WTC11 (cell line): ENCODE measurements around the gene TMEM63B. TPM values are rescaled to one million over a fixed set of nuclear protein-coding genes. Genes with fewer than 3 reads are reported as not detected.

ENCODE experiments used
- ATAC-seq: fragments of 200-7000 bp; cut with Tn5 transposase; 2 replicates; pipeline ENCODE4 v1.10.0; 2021; ENCODE audit warnings: mild to moderate bottlenecking, moderate library complexity
- CTCF ChIA-PET: fragments of 300-600 bp; sonication (Branson Sonifier 250); formaldehyde crosslinking; loops from one replicate; lab custom pipeline; 2021; ENCODE audit warnings: antibody characterized with exemption; lab: Charles Lee
- POLR2A ChIA-PET: fragments of 350-600 bp; sonication (Branson Sonifier 250); formaldehyde crosslinking; loops from one replicate; lab custom pipeline; 2021; ENCODE audit warnings: antibody characterized with exemption; lab: Charles Lee
- DNase-seq: peaks from one replicate; pipeline ENCODE4 v3.0.0; 2021; ENCODE audit warnings: low spot score
- H3K27ac Mint-ChIP-seq: 2 replicates; pipeline ENCODE4 v1.8.0; 2021; ENCODE audit warnings: mixed read lengths
- H3K27me3 Mint-ChIP-seq: 2 replicates; pipeline ENCODE4 v1.8.0; 2021; ENCODE audit warnings: low read depth, mild to moderate bottlenecking, moderate library complexity, mixed read lengths
- H3K36me3 Mint-ChIP-seq: 2 replicates; pipeline ENCODE4 v1.8.0; 2021; ENCODE audit warnings: mixed read lengths
- H3K4me1 Mint-ChIP-seq: 2 replicates; pipeline ENCODE4 v1.8.0; 2022; ENCODE audit warnings: mixed read lengths
- H3K4me3 Mint-ChIP-seq: 2 replicates; pipeline ENCODE4 v1.8.0; 2021; ENCODE audit warnings: mild to moderate bottlenecking, moderate library complexity, mixed read lengths
- H3K9me3 Mint-ChIP-seq: 2 replicates; pipeline ENCODE4 v1.8.0; 2021; ENCODE audit warnings: mixed read lengths
- AR ChIP-seq: fragments of 250-450 bp; sonication (Bioruptor Pico); IDR thresholded peaks from 2 replicates; pipeline ENCODE4 v1.9.0; 2021; ENCODE audit warnings: mild to moderate bottlenecking
- CBFB ChIP-seq: sonication (generic); formaldehyde crosslinking; IDR thresholded peaks from 2 replicates; pipeline ENCODE4 v1.8.1; 2022; ENCODE audit warnings: mild to moderate bottlenecking, low read depth, missing genetic modification reagents
- CREB1 ChIP-seq: sonication (generic); formaldehyde crosslinking; IDR thresholded peaks from 2 replicates; pipeline ENCODE4 v1.8.0; 2023; ENCODE audit warnings: mild to moderate bottlenecking, missing genetic modification reagents
- CTCF ChIP-seq: fragments of 200-600 bp; IDR thresholded peaks from 2 replicates; pipeline ENCODE4 v1.8.0; 2022; ENCODE audit warnings: antibody characterized with exemption
- E2F1 ChIP-seq: sonication (generic); formaldehyde crosslinking; IDR thresholded peaks from 2 replicates; pipeline ENCODE4 v1.8.0; 2022; ENCODE audit warnings: mild to moderate bottlenecking, missing genetic modification reagents
- E2F5 ChIP-seq: sonication (generic); formaldehyde crosslinking; IDR thresholded peaks from 2 replicates; pipeline ENCODE4 v1.8.1; 2022; ENCODE audit warnings: mild to moderate bottlenecking, moderate library complexity, missing genetic modification reagents
- ELF4 ChIP-seq: sonication (generic); formaldehyde crosslinking; IDR thresholded peaks from 2 replicates; pipeline ENCODE4 v1.8.1; 2022; ENCODE audit warnings: low read depth, mild to moderate bottlenecking, moderate library complexity, missing genetic modification reagents
- ETV6 ChIP-seq: sonication (generic); formaldehyde crosslinking; IDR thresholded peaks from 2 replicates; pipeline ENCODE4 v1.8.1; 2022; ENCODE audit warnings: mild to moderate bottlenecking, missing genetic modification reagents
- FOXP4 ChIP-seq: sonication (generic); formaldehyde crosslinking; IDR thresholded peaks from 2 replicates; pipeline ENCODE4 v1.8.0; 2022; ENCODE audit warnings: mild to moderate bottlenecking, missing genetic modification reagents
- HMGXB4 ChIP-seq: sonication (generic); formaldehyde crosslinking; IDR thresholded peaks from 2 replicates; pipeline ENCODE4 v1.8.1; 2023; ENCODE audit warnings: mild to moderate bottlenecking, moderate library complexity, missing genetic modification reagents
- MLX ChIP-seq: sonication (generic); formaldehyde crosslinking; IDR thresholded peaks from 2 replicates; pipeline ENCODE4 v1.8.1; 2023; ENCODE audit warnings: mild to moderate bottlenecking, missing genetic modification reagents, moderate library complexity
- NFE2L1 ChIP-seq: sonication (generic); formaldehyde crosslinking; IDR thresholded peaks from 2 replicates; pipeline ENCODE4 v1.8.1; 2023; ENCODE audit warnings: missing genetic modification reagents
- NR3C1 ChIP-seq: sonication (generic); formaldehyde crosslinking; conservative IDR thresholded peaks from 2 replicates; pipeline ENCODE4 v1.8.1; 2023; ENCODE audit warnings: low read depth, mild to moderate bottlenecking, missing genetic modification reagents
- PRDM15 ChIP-seq: sonication (generic); formaldehyde crosslinking; IDR thresholded peaks from 2 replicates; pipeline ENCODE4 v1.8.0; 2022; ENCODE audit warnings: missing genetic modification reagents
- SMAD4 ChIP-seq: sonication (generic); formaldehyde crosslinking; IDR thresholded peaks from 2 replicates; pipeline ENCODE4 v1.8.0; 2022; ENCODE audit warnings: mild to moderate bottlenecking, missing genetic modification reagents
- TEAD1 ChIP-seq: sonication (generic); formaldehyde crosslinking; IDR thresholded peaks from 2 replicates; pipeline ENCODE4 v1.8.0; 2022; ENCODE audit warnings: mild to moderate bottlenecking, missing genetic modification reagents
- TP53 ChIP-seq: sonication (generic); formaldehyde crosslinking; IDR thresholded peaks from 2 replicates; pipeline ENCODE4 v1.8.1; 2023; ENCODE audit warnings: mild to moderate bottlenecking, missing genetic modification reagents
- ZBTB43 ChIP-seq: sonication (generic); formaldehyde crosslinking; IDR thresholded peaks from 2 replicates; pipeline ENCODE4 v1.8.1; 2023; ENCODE audit warnings: mild to moderate bottlenecking, missing genetic modification reagents
- ZNF396 ChIP-seq: fragments of 250-450 bp; sonication (Bioruptor Pico); IDR thresholded peaks from 2 replicates; pipeline ENCODE4 v1.8.0; 2021; ENCODE audit warnings: mild to moderate bottlenecking, moderate library complexity, borderline replicate concordance
- ZSCAN18 ChIP-seq: fragments of 250-450 bp; sonication (Bioruptor Pico); IDR thresholded peaks from 2 replicates; pipeline ENCODE4 v2.1.2; 2022; ENCODE audit warnings: mild to moderate bottlenecking, moderate library complexity
- total RNA-seq: library from RNA; stranded (reverse); gene quantifications from 3 replicates; pipeline ENCODE4 v1.2.3, GENCODE V29; 2021

The TMEM63B gene
- total RNA-seq, 1 experiment from 2014 or later: 72.8 TPM

GRCh38 chr6:44104481-44105021, 22.8 kb upstream of the TMEM63B start:
- H3K4me1 Mint-ChIP-seq: peaks cover 8% of the 10 kb centered on the region; the same call in 1 of the 2 replicates
- POLR2A ChIA-PET: no interaction called here
- peaks cover 46% of the 10 kb centered on the region for H3K36me3 Mint-ChIP-seq
- TF ChIP-seq E2F5 (CRISPR knock-in tag) (no peak), CBFB (CRISPR knock-in tag) (no peak), CTCF (no peak), CREB1 (CRISPR knock-in tag) (no peak), E2F1 (CRISPR knock-in tag) (no peak), ETV6 (CRISPR knock-in tag) (no peak), NR3C1 (CRISPR knock-in tag) (no peak), TEAD1 (CRISPR knock-in tag) (no peak), HMGXB4 (CRISPR knock-in tag) (no peak), ELF4 (no peak), FOXP4 (no peak), TP53 (CRISPR knock-in tag) (no peak), ZNF396 (CRISPR knock-in tag) (no peak), PRDM15 (CRISPR knock-in tag) (no peak), NFE2L1 (no peak), AR (CRISPR knock-in tag) (no peak), SMAD4 (CRISPR knock-in tag) (no peak), MLX (no peak), ZSCAN18 (CRISPR knock-in tag) (no peak), ZBTB43 (CRISPR knock-in tag) (no peak)
- CTCF ChIA-PET: no interaction called here
- ATAC-seq (no peak), DNase-seq (no peak)
- H3K27me3 Mint-ChIP-seq: no peaks in the 10 kb centered on the region
- H3K4me3 Mint-ChIP-seq: no peak overlapping the region
- H3K9me3 Mint-ChIP-seq: no peaks in the 10 kb centered on the region
- no peak overlapping the region for H3K27ac Mint-ChIP-seq
